Neuronal stem cell (in vitro differentiated cells): ENCODE measurements around the gene CPEB1.

Source experiments
- DNase-seq: peaks from one replicate; pipeline ENCODE4 v3.0.0-alpha.2; 2013; ENCODE audit warnings: low spot score
- H2AFZ ChIP-seq: one replicate; pipeline ENCODE4 v1.6.1; 2013; ENCODE audit warnings: mild to moderate bottlenecking, low read length, inconsistent platforms
- H2AK5ac ChIP-seq: 2 replicates; pipeline ENCODE4 v1.6.1; 2013; ENCODE audit warnings: low read depth, mild to moderate bottlenecking, inconsistent platforms, low read length, moderate library complexity, mixed read lengths
- H2BK120ac ChIP-seq: 2 replicates; pipeline ENCODE4 v1.6.1; 2013; ENCODE audit warnings: low read depth, mild to moderate bottlenecking, inconsistent platforms, low read length, moderate library complexity, mixed read lengths
- H2BK12ac ChIP-seq: one replicate; pipeline ENCODE4 v1.6.1; 2013; ENCODE audit warnings: low read length, inconsistent platforms
- H2BK15ac ChIP-seq: 2 replicates; pipeline ENCODE4 v1.6.1; 2013; ENCODE audit warnings: mild to moderate bottlenecking, low read length, inconsistent platforms, mixed read lengths
- H2BK5ac ChIP-seq: one replicate; pipeline ENCODE4 v1.6.1; 2013; ENCODE audit warnings: inconsistent platforms, mild to moderate bottlenecking, low read length, moderate library complexity
- H3K14ac ChIP-seq: one replicate; pipeline ENCODE4 v1.6.1; 2013; ENCODE audit warnings: low read length, inconsistent platforms
- H3K18ac ChIP-seq: 2 replicates; pipeline ENCODE4 v1.6.1; 2013; ENCODE audit warnings: low read length, inconsistent platforms
- H3K23ac ChIP-seq: 2 replicates; pipeline ENCODE4 v1.6.1; 2013; ENCODE audit warnings: low read depth, mild to moderate bottlenecking, mixed read lengths, low read length, inconsistent platforms; ENCODE audit not compliant: poor library complexity
- H3K27ac ChIP-seq: replicated peaks from 3 replicates; pipeline ENCODE4 v1.5.1; 2013; ENCODE audit warnings: low read length, inconsistent platforms
- H3K27me3 ChIP-seq, 3 experiments: 2 replicates each; pipeline ENCODE4 v1.6.1; 2013; ENCODE audit warnings: low read length in 3 of 3, mild to moderate bottlenecking in 2 of 3, inconsistent platforms in 1 of 3, low read depth in 1 of 3, mixed read lengths in 1 of 3, moderate library complexity in 1 of 3; ENCODE audit not compliant: control insufficient read depth in 3 of 3, insufficient read depth in 3 of 3
- H3K36me3 ChIP-seq, 2 donors: replicated peaks in 1 of 2; 2 replicates each; pipeline ENCODE4 v1.6.1; 2013; ENCODE audit warnings: low read length in 2 of 2; ENCODE audit not compliant: control insufficient read depth in 2 of 2, insufficient read depth in 2 of 2
- H3K4ac ChIP-seq: 2 replicates; pipeline ENCODE4 v1.6.1; 2013; ENCODE audit warnings: inconsistent platforms, mild to moderate bottlenecking, low read length, moderate library complexity
- H3K4me1 ChIP-seq, 2 donors: 1 replicate in 1 of 2; 2 replicates in 1 of 2; pipeline ENCODE4 v1.6.1; 2013; ENCODE audit warnings: low read length in 2 of 2, low read depth in 1 of 2; ENCODE audit not compliant: control insufficient read depth in 2 of 2, insufficient read depth in 1 of 2
- H3K4me2 ChIP-seq: one replicate; pipeline ENCODE4 v1.6.1; 2013; ENCODE audit warnings: mild to moderate bottlenecking, low read length, inconsistent platforms; ENCODE audit not compliant: insufficient read depth, poor library complexity, severe bottlenecking
- H3K4me3 ChIP-seq, 2 donors: 2 replicates each; pipeline ENCODE4 v1.5.1; 2013; ENCODE audit warnings: low read length in 2 of 2, mild to moderate bottlenecking in 2 of 2, inconsistent platforms in 1 of 2, moderate library complexity in 1 of 2
- H3K79me1 ChIP-seq: one replicate; pipeline ENCODE4 v1.6.1; 2013; ENCODE audit warnings: low read depth, mild to moderate bottlenecking, inconsistent platforms, low read length, moderate library complexity
- H3K9ac ChIP-seq: one replicate; pipeline ENCODE4 v1.6.1; 2013; ENCODE audit warnings: mild to moderate bottlenecking, low read depth, low read length, inconsistent platforms; ENCODE audit not compliant: poor library complexity
- H3K9me3 ChIP-seq, 2 donors: replicated peaks in 1 of 2; 2 replicates each; pipeline versions ENCODE3 to v1.6.1; 2013; ENCODE audit warnings: low read length in 2 of 2, mild to moderate bottlenecking in 2 of 2, inconsistent platforms in 1 of 2, low read depth in 1 of 2, mixed read lengths in 1 of 2, moderate library complexity in 1 of 2; ENCODE audit not compliant: control insufficient read depth in 2 of 2, insufficient read depth in 1 of 2
- H4K8ac ChIP-seq: one replicate; pipeline ENCODE4 v1.6.1; 2013; ENCODE audit warnings: low read depth, mild to moderate bottlenecking, inconsistent platforms, low read length, moderate library complexity
- H4K91ac ChIP-seq: one replicate; pipeline ENCODE4 v1.6.1; 2013; ENCODE audit warnings: low read length, low read depth, mild to moderate bottlenecking, inconsistent platforms; ENCODE audit not compliant: poor library complexity
- WGBS, 2 donors: extraction: QIAGEN DNeasy Blood & Tissue Kit; methylation state at CpG; one replicate each; pipeline ENCODE4 v1.1.7; 2013; ENCODE audit warnings: missing lambda C conversion rate in 2 of 2, mixed read lengths in 1 of 2; ENCODE audit not compliant: insufficient read length in 2 of 2, insufficient replicate concordance in 1 of 2; ENCODE audit errors: extremely low coverage in 2 of 2; 5-methylcytosine and 5-hydroxymethylcytosine counted together

CPEB1 gene

GRCh38 chr15:82630033-82630432 lies 17.1 kb downstream of the CPEB1 start:
- H2BK12ac ChIP-seq: no peak overlapping the region
- H2BK15ac ChIP-seq: no peak overlapping the region
- H3K14ac ChIP-seq: no peak overlapping the region
- no peak overlapping the region for H3K27ac ChIP-seq
- no peak overlapping the region for H2BK120ac ChIP-seq
- H3K4me1 ChIP-seq: no peaks in the 10 kb centered on the region
- H4K8ac ChIP-seq: no peak overlapping the region
- no peak overlapping the region for H2AFZ ChIP-seq
- H3K4me3 ChIP-seq: no peak overlapping the region
- H3K4me2 ChIP-seq: no peak overlapping the region
- H3K79me1 ChIP-seq: no peaks in the 10 kb centered on the region
- H3K9ac ChIP-seq: no peak overlapping the region
- DNase-seq: no peak
- H4K91ac ChIP-seq: no peak overlapping the region
- no peak overlapping the region for H2AK5ac ChIP-seq
- no peaks in the 10 kb centered on the region for H3K9me3 ChIP-seq
- WGBS, 2 donors: no CpG with 5 or more reads among the region's 4 CpGs
- no peaks in the 10 kb centered on the region for H3K36me3 ChIP-seq
- no peak overlapping the region for H2BK5ac ChIP-seq
- no peak overlapping the region for H3K23ac ChIP-seq
- peaks cover 0 to 32% (median 0%) of the 10 kb centered on the region in 3 experiments for H3K27me3 ChIP-seq
- H3K4ac ChIP-seq: no peak overlapping the region
- H3K18ac ChIP-seq: no peak overlapping the region

GRCh38 chr15:82625136-82625535 lies 22.0 kb downstream of the CPEB1 start:
- no peak overlapping the region for H2BK120ac ChIP-seq
- H3K14ac ChIP-seq: no peak overlapping the region
- no peak overlapping the region for H2AFZ ChIP-seq
- H3K27ac ChIP-seq: no peak overlapping the region
- no peak overlapping the region for H4K8ac ChIP-seq
- H3K18ac ChIP-seq: no peak overlapping the region
- no peak overlapping the region for H3K4ac ChIP-seq
- H3K36me3 ChIP-seq: no peaks in the 10 kb centered on the region
- H3K23ac ChIP-seq: no peak overlapping the region
- no peak overlapping the region for H3K4me3 ChIP-seq
- no peaks in the 10 kb centered on the region for H3K79me1 ChIP-seq
- no peak for DNase-seq
- H2BK12ac ChIP-seq: no peak overlapping the region
- H4K91ac ChIP-seq: no peak overlapping the region
- H3K27me3 ChIP-seq: peaks cover 0 to 4% (median 0%) of the 10 kb centered on the region in 3 experiments
- H3K9ac ChIP-seq: no peak overlapping the region
- no peaks in the 10 kb centered on the region for H3K4me1 ChIP-seq
- peaks cover 0 to 1% of the 10 kb centered on the region in 2 donors for H3K9me3 ChIP-seq
- no peak overlapping the region for H2AK5ac ChIP-seq
- no CpG with 5 or more reads among the region's 4 CpGs for WGBS, 2 donors
- no peak overlapping the region for H2BK5ac ChIP-seq
- H3K4me2 ChIP-seq: no peak overlapping the region
- no peak overlapping the region for H2BK15ac ChIP-seq

GRCh38 chr15:82624438-82624837 lies 22.7 kb downstream of the CPEB1 start:
- no peaks in the 10 kb centered on the region for H3K79me1 ChIP-seq
- H2BK12ac ChIP-seq: no peak overlapping the region
- no peaks in the 10 kb centered on the region for H3K4me1 ChIP-seq
- no peak overlapping the region for H3K9ac ChIP-seq
- H2AK5ac ChIP-seq: no peak overlapping the region
- H3K18ac ChIP-seq: no peak overlapping the region
- H3K36me3 ChIP-seq: no peaks in the 10 kb centered on the region
- no peak overlapping the region for H2AFZ ChIP-seq
- no peak overlapping the region for H2BK120ac ChIP-seq
- no peak for DNase-seq
- no peak overlapping the region for H3K4ac ChIP-seq
- H3K27me3 ChIP-seq: peaks cover 0 to 8% (median 0%) of the 10 kb centered on the region in 3 experiments
- WGBS, 2 donors: no CpG with 5 or more reads among the region's 3 CpGs
- no peak overlapping the region for H2BK15ac ChIP-seq
- no peak overlapping the region for H3K4me3 ChIP-seq
- no peak overlapping the region for H3K4me2 ChIP-seq
- H3K9me3 ChIP-seq: peaks cover 0 to 1% of the 10 kb centered on the region in 2 donors
- no peak overlapping the region for H2BK5ac ChIP-seq
- H3K27ac ChIP-seq: no peak overlapping the region
- no peak overlapping the region for H4K8ac ChIP-seq
- no peak overlapping the region for H3K23ac ChIP-seq
- no peak overlapping the region for H3K14ac ChIP-seq
- H4K91ac ChIP-seq: no peak overlapping the region

GRCh38 chr15:82624008-82624407 lies 23.2 kb downstream of the CPEB1 start:
- no peak for DNase-seq
- Histone ChIP-seq H4K8ac (no peak overlapping the region), H4K91ac (no peak overlapping the region), H3K4me3 (no peak overlapping the region), H3K36me3 (no peaks in the 10 kb centered on the region), H3K27ac (no peak overlapping the region), H3K23ac (no peak overlapping the region), H2AFZ (no peak overlapping the region), H2BK15ac (no peak overlapping the region), H3K4me2 (no peak overlapping the region), H2BK5ac (no peak overlapping the region), H3K4me1 (no peaks in the 10 kb centered on the region), H3K9ac (no peak overlapping the region), H3K9me3 (peaks cover 0 to 1% of the 10 kb centered on the region in 2 donors), H3K27me3 (peaks cover 0 to 8% (median 0%) of the 10 kb centered on the region in 3 experiments), H3K4ac (no peak overlapping the region), H2AK5ac (no peak overlapping the region), H3K14ac (no peak overlapping the region), H2BK120ac (no peak overlapping the region), H3K79me1 (no peaks in the 10 kb centered on the region), H3K18ac (no peak overlapping the region), H2BK12ac (no peak overlapping the region)
- WGBS, 2 donors: no CpG with 5 or more reads among the region's 2 CpGs
